ENCODE measurements around the gene MAP1S.

MAP1S gene

GRCh38 chr19:17762505-17763229 is 43.4 kb downstream of the MAP1S start:
- 51% methylated on average over 17 of the region's 17 CpGs for WGBS
- H2BK12ac ChIP-seq (ENCODE audit: low read length in 2 of 2) = no peak overlapping the region

GRCh38 chr19:17764348-17764747 is 45.1 kb downstream of the MAP1S start:
- H3K4me3 ChIP-seq (ENCODE audit: insufficient read depth in 1 of 2, low read depth in 1 of 2, low read length in 2 of 2) = no peak overlapping the region
- no peaks in the 10 kb centered on the region for H3K27me3 ChIP-seq (ENCODE audit: control insufficient read depth in 1 of 2, insufficient read depth in 1 of 2, low read length in 2 of 2)
- H2BK120ac ChIP-seq (ENCODE audit: low read depth, low read length) = no peak overlapping the region
- no peak for DNase-seq
- H3K23ac ChIP-seq (ENCODE audit: low read length in 2 of 2) = no peak overlapping the region
- H3K4me2 ChIP-seq (ENCODE audit: low read length, poor library complexity, severe bottlenecking) = no peak overlapping the region
- no peak overlapping the region for H2BK15ac ChIP-seq (ENCODE audit: low read depth, poor library complexity, severe bottlenecking)
- no peaks in the 10 kb centered on the region for H3K9me3 ChIP-seq (ENCODE audit: control insufficient read depth, low read length)
- H3K9ac ChIP-seq (ENCODE audit: low read length) = no peak overlapping the region
- WGBS = 92% methylated on average over 5 of the region's 7 CpGs
- no peak overlapping the region for H4K8ac ChIP-seq (ENCODE audit: low read length)
- H3K4me1 ChIP-seq (ENCODE audit: control insufficient read depth, insufficient read depth, low read depth, low read length) = peaks cover 8% of the 10 kb centered on the region
- H2AK5ac ChIP-seq (ENCODE audit: low read length, severe bottlenecking) = no peak overlapping the region
- H3K4ac ChIP-seq (ENCODE audit: low read depth in 1 of 2, low read length in 2 of 2) = no peak overlapping the region
- no peak overlapping the region for H3K27ac ChIP-seq (ENCODE audit: low read length, poor library complexity, severe bottlenecking)
- H3K36me3 ChIP-seq (ENCODE audit: control insufficient read depth in 1 of 2, insufficient read depth in 2 of 2, low read depth in 1 of 2, low read length in 2 of 2) = no peaks in the 10 kb centered on the region
- no peak overlapping the region for H2BK5ac ChIP-seq (ENCODE audit: low read depth, low read length, poor library complexity, severe bottlenecking)
- no peak overlapping the region for H2BK12ac ChIP-seq (ENCODE audit: low read length in 2 of 2)
- no peak overlapping the region for H3K14ac ChIP-seq (ENCODE audit: low read length in 2 of 2)
- H3K79me1 ChIP-seq (replicated peaks; ENCODE audit: low read length, poor library complexity, severe bottlenecking) = no peaks in the 10 kb centered on the region
- no peak overlapping the region for H2AFZ ChIP-seq (ENCODE audit: low read depth, low read length)
- H4K91ac ChIP-seq (ENCODE audit: low read length) = no peak overlapping the region
- no peak overlapping the region for H3K18ac ChIP-seq (ENCODE audit: low read depth in 1 of 2, low read length in 2 of 2)

More at GRCh38 chr19:17762505-17763229, 43.4 kb downstream of the MAP1S start:
- Histone ChIP-seq H4K8ac (ENCODE audit: low read length) (no peak overlapping the region), H3K27ac (ENCODE audit: low read length, poor library complexity, severe bottlenecking) (no peak overlapping the region), H3K4me3 (ENCODE audit: insufficient read depth in 1 of 2, low read depth in 1 of 2, low read length in 2 of 2) (no peak overlapping the region), H3K27me3 (ENCODE audit: control insufficient read depth in 1 of 2, insufficient read depth in 1 of 2, low read length in 2 of 2) (no peaks in the 10 kb centered on the region), H2AFZ (ENCODE audit: low read depth, low read length) (no peak overlapping the region), H2BK5ac (ENCODE audit: low read depth, low read length, poor library complexity, severe bottlenecking) (no peak overlapping the region), H3K18ac (ENCODE audit: low read depth in 1 of 2, low read length in 2 of 2) (no peak overlapping the region), H3K9ac (ENCODE audit: low read length) (no peak overlapping the region), H3K36me3 (ENCODE audit: control insufficient read depth in 1 of 2, insufficient read depth in 2 of 2, low read depth in 1 of 2, low read length in 2 of 2) (no peaks in the 10 kb centered on the region), H3K4me1 (ENCODE audit: control insufficient read depth, insufficient read depth, low read depth, low read length) (peaks cover 8% of the 10 kb centered on the region), H3K9me3 (ENCODE audit: control insufficient read depth, low read length) (no peaks in the 10 kb centered on the region), H4K91ac (ENCODE audit: low read length) (no peak overlapping the region), H2AK5ac (ENCODE audit: low read length, severe bottlenecking) (no peak overlapping the region), H3K4ac (ENCODE audit: low read depth in 1 of 2, low read length in 2 of 2) (no peak overlapping the region), H2BK120ac (ENCODE audit: low read depth, low read length) (no peak overlapping the region), H3K14ac (ENCODE audit: low read length in 2 of 2) (no peak overlapping the region), H2BK15ac (ENCODE audit: low read depth, poor library complexity, severe bottlenecking) (no peak overlapping the region), H3K79me1 (replicated peaks; ENCODE audit: low read length, poor library complexity, severe bottlenecking) (no peaks in the 10 kb centered on the region), H3K23ac (ENCODE audit: low read length in 2 of 2) (no peak overlapping the region), H3K4me2 (ENCODE audit: low read length, poor library complexity, severe bottlenecking) (no peak overlapping the region)
- DNase-seq = peak; percentile 73

GRCh38 chr19:17765069-17765618 is 45.9 kb downstream of the MAP1S start:
- Histone ChIP-seq H3K4me1 (ENCODE audit: control insufficient read depth, insufficient read depth, low read depth, low read length) (peaks cover 8% of the 10 kb centered on the region), H3K18ac (ENCODE audit: low read depth in 1 of 2, low read length in 2 of 2) (no peak overlapping the region), H3K4ac (ENCODE audit: low read depth in 1 of 2, low read length in 2 of 2) (no peak overlapping the region), H3K23ac (ENCODE audit: low read length in 2 of 2) (no peak overlapping the region), H2BK15ac (ENCODE audit: low read depth, poor library complexity, severe bottlenecking) (no peak overlapping the region), H2BK12ac (ENCODE audit: low read length in 2 of 2) (no peak overlapping the region), H2BK5ac (ENCODE audit: low read depth, low read length, poor library complexity, severe bottlenecking) (no peak overlapping the region), H3K4me3 (ENCODE audit: insufficient read depth in 1 of 2, low read depth in 1 of 2, low read length in 2 of 2) (no peak overlapping the region), H3K27ac (ENCODE audit: low read length, poor library complexity, severe bottlenecking) (no peak overlapping the region), H2AK5ac (ENCODE audit: low read length, severe bottlenecking) (no peak overlapping the region), H3K27me3 (ENCODE audit: control insufficient read depth in 1 of 2, insufficient read depth in 1 of 2, low read length in 2 of 2) (no peaks in the 10 kb centered on the region), H2AFZ (ENCODE audit: low read depth, low read length) (no peak overlapping the region), H3K14ac (ENCODE audit: low read length in 2 of 2) (no peak overlapping the region), H3K79me1 (replicated peaks; ENCODE audit: low read length, poor library complexity, severe bottlenecking) (no peaks in the 10 kb centered on the region), H3K4me2 (ENCODE audit: low read length, poor library complexity, severe bottlenecking) (no peak overlapping the region), H2BK120ac (ENCODE audit: low read depth, low read length) (no peak overlapping the region), H4K8ac (ENCODE audit: low read length) (no peak overlapping the region), H3K9ac (ENCODE audit: low read length) (no peak overlapping the region), H3K9me3 (ENCODE audit: control insufficient read depth, low read length) (no peaks in the 10 kb centered on the region), H4K91ac (ENCODE audit: low read length) (no peak overlapping the region), H3K36me3 (ENCODE audit: control insufficient read depth in 1 of 2, insufficient read depth in 2 of 2, low read depth in 1 of 2, low read length in 2 of 2) (no peaks in the 10 kb centered on the region)
- no peak for DNase-seq
- 71% methylated on average over 12 of the region's 12 CpGs for whole genome bisulfite sequencing

- Histone ChIP-seq H2BK15ac (ENCODE audit: low read depth, poor library complexity, severe bottlenecking) (peak overlapping the region; percentile 60), H2BK120ac (ENCODE audit: low read depth, low read length) (no peak overlapping the region), H3K27ac (ENCODE audit: low read length, poor library complexity, severe bottlenecking) (no peak overlapping the region), H3K4ac (ENCODE audit: low read depth in 1 of 2, low read length in 2 of 2) (no peak overlapping the region), H3K27me3 (ENCODE audit: control insufficient read depth in 1 of 2, insufficient read depth in 1 of 2, low read length in 2 of 2) (peaks cover 0 to 3% of the 10 kb centered on the region in 2 experiments), H3K14ac (ENCODE audit: low read length in 2 of 2) (no peak overlapping the region), H2AFZ (ENCODE audit: low read depth, low read length) (peak overlapping the region; percentile 53), H3K9me3 (ENCODE audit: control insufficient read depth, low read length) (no peaks in the 10 kb centered on the region), H2AK5ac (ENCODE audit: low read length, severe bottlenecking) (no peak overlapping the region), H3K79me1 (replicated peaks; ENCODE audit: low read length, poor library complexity, severe bottlenecking) (no peaks in the 10 kb centered on the region), H3K18ac (ENCODE audit: low read depth in 1 of 2, low read length in 2 of 2) (peak overlapping the region; percentile 34 to 82), H3K4me1 (ENCODE audit: control insufficient read depth, insufficient read depth, low read depth, low read length) (peaks cover 8% of the 10 kb centered on the region), H4K8ac (ENCODE audit: low read length) (peak overlapping the region; percentile 70), H3K4me2 (ENCODE audit: low read length, poor library complexity, severe bottlenecking) (peak overlapping the region; percentile 59), H4K91ac (ENCODE audit: low read length) (peak overlapping the region; percentile 18), H2BK5ac (ENCODE audit: low read depth, low read length, poor library complexity, severe bottlenecking) (no peak overlapping the region), H2BK12ac (ENCODE audit: low read length in 2 of 2) (peak overlapping the region in 1 of 2 experiments; percentile 59), H3K36me3 (ENCODE audit: control insufficient read depth in 1 of 2, insufficient read depth in 2 of 2, low read depth in 1 of 2, low read length in 2 of 2) (no peaks in the 10 kb centered on the region), H3K9ac (ENCODE audit: low read length) (peak overlapping the region; percentile 71), H3K23ac (ENCODE audit: low read length in 2 of 2) (peak overlapping the region in 1 of 2 experiments; percentile 26), H3K4me3 (ENCODE audit: insufficient read depth in 1 of 2, low read depth in 1 of 2, low read length in 2 of 2) (peak overlapping the region; percentile 26 to 70)
- WGBS = 8% methylated on average over 27 of the region's 29 CpGs
- DNase-seq = peak; percentile 83
These were observed 47.4 kb downstream of the MAP1S start for GRCh38 chr19:17766543-17767131.

Data from mesenchymal stem cell (in vitro differentiated cells and primary cell).